Muscle of back (tissue), 11 donors: ENCODE measurements around the gene IZUMO4. TPM values are rescaled to one million over a fixed set of nuclear protein-coding genes. Genes with fewer than 3 reads are reported as not detected.
"Not testable (repeated sequence)": the region's sequence is repeated elsewhere in the genome, so short reads cannot be mapped to it uniquely, and the experiment has no call there.

Experiments
- DNase-seq, 3 donors: peaks; one replicate each; pipeline versions ENCODE4 v3.0.0 to v3.0.0-alpha.2; 2013
- polyA plus RNA-seq, 10 donors: library from polyadenylated mRNA; unstranded; fragments of 120-200 nt; gene quantifications; one replicate each; pipeline ENCODE4 v1.2.1, GENCODE V29; 2013; ENCODE audit not compliant: insufficient read length in 10 of 10

The IZUMO4 gene
- polyA plus RNA-seq, 10 donors: 1.1 to 3.9 (median 1.7) TPM

DNA sequence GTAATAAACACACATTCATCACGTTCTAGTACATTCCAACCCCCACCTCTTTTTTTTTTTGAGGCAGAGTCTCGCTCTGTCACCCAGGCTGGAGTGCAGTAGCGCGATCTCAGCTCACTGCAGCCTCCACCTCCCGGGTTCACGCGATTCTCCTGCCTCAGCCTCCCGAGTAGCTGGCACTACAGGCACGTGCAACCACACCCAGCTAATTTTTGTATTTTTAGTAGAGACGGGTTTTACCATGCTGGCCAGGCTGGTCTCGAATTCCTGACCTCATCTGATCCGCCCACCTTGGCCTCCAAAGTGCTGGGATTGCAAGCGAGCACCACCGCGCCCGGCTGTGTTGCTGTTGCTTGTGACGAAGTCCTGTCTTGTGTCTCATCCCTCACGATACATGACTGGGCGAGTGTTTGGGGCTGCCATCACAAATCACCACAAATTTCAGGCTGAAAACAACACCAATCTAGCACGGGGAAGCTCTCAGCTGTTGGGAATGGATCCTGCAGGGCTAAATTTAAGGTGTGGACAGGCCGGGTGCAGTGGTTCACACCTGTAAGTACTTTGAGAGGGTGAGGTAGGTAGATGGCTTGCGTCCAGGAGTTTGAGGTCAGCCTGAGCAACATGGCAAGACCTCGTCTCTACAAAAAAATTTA, 16.3 kb upstream of the IZUMO4 start:
- no peak for DNase-seq

DNA sequence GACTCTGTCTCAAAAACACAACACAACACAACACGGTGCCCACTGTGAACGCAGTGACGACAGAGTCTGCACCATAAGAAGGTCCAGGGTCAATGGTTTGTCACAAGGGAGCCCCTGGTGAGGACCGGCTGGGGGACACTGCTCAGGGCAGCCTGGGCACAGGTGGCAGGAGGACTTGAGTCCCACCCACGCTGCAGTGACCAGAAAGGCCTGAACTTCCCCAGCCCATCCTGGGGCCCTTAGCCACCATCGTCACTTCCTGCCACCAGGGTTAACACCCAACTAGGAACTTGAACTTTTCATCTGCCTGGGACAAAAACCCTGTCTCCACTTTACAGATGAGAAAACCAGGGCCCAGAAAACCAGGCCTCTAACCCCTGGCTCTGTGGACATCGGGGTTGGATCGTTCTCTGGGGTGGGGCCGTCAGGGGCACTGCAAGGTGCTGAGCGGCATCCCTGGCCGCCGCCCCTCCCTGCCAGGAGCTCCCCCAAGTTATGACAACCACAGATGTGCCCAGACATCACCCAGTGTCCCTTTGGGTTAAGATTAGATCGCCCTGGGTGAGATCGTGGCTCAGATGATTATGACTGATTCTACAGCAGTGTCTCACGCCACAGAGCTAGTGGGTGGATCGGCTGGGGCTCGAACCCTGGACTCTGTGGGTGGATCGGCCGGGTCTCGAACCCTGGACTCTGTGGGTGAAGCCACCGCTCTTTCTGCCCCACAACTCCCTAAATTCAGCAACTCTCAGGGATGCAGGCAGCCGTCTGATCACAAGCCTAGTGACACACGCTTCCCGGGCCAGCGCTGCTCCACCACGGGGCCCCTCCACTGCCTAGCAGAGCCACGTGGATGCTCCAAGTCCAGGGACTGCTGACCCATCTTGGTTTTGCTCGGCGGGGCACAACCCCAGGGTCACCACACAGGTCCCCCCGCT, 14.6 kb upstream of the IZUMO4 start:
- DNase-seq: no peak

DNA sequence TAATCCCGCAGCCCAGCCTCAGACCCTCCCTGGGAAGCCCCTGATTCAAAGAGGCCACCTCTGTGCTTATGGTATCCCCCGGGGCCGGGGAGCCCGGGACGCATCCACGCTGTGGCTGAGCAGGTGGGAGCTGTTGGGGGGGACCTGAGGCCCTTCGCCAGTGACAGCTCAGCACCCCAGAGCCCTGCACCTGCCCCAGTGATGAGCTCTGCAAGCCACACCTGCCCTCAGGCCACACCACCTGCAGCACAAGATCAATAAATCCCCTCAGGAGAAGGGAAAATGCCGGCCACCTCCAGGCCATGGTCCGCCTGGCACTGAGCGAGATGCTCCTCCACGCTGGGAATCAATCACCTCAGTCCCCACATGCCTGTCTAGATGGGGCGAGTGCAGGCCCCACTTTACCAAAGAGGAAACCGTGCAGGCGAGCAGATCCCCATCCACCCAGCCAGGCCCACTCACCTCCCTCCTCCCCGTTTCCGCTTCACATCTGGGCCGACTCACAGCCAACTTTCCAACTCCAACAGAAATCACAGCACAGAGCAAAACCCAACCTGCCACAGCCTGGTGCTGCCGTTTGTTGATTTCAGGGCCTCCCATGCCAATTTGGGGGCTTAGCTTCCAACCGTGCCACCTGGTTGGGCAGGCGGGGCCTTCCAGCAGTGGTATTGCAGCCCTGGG, 13.4 kb upstream of the IZUMO4 start:
- peak in 1 of 3 donors; percentile 79 for DNase-seq

DNA sequence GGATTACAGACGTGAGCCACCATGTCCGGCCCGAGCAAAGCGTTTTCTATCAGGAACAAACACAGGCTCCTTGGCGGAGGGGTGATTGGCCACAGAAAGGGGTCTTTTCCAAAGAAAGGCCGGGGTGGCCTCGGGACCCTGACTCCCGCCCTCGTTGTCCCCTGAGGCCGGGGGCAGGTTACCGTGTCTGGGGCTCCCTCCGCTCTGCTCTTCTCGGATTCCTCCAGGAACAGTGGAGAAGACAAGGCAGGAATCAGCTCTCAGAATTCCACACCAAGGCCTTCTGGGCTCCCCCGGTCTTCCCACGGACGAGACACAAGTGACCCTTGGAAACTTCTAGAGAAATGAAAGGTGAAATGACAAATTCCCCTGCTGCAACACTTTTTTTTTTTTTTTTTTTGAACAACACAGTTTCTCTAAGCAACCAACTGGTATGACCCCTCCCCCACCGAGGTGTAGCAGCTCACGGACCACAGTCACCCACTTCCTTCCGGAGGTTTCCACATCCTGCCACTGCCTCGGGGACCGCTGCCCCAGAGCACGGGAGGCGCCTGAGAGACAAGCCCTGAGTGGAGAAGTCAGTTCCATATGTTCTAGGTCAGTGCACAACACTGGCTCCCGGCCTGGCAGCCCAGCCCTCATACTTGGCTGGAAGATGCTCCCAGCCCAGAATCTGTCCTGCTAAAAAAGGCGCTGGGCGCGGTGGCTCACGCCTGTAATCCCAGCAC, 11.6 kb upstream of the IZUMO4 start:
- no peak for DNase-seq

DNA sequence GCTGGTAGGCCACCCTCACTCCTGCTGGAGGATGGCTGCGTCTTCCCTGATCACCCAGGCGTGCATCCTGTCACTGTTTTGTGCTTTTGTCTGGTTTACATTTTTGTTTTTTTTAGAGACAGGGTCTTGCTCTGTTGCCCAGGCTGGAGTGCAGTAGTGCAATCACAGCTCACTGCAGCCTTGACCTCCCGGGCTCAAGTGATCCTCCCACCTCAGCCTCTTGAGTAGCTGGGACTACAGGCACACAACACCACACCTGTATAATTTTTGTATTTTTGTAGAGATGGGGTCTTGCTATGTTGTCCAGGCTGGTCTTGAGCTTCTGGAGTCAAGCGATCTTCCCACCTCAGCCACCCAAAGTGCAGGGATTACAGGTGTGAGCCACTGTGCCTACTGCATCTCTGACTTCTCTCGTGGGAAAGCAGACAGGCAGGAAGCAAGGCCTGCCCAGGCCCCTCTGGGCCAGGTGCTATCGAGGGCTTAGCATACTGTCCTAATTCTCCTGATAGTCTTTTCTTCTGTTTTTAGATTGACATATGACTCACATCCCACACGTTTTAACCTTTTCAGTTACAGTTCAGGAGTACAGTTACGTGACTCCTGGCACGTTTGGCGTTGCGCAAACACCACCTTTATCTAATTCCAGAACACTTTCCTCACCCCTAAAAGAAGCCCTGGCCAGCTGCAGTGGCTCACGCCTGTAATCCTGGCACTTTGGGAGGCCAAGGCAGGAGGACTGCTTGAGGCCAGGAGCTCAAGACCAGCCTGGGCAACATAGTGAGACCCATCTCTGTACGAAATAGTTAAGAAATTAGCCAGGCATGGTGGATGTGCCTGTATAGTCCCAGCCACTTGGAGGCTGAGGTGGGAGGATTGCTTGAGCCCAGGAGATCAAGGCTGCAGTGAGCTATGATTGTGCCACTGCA, 9.8 kb upstream of the IZUMO4 start:
- DNase-seq: not testable (repeated sequence)

DNA sequence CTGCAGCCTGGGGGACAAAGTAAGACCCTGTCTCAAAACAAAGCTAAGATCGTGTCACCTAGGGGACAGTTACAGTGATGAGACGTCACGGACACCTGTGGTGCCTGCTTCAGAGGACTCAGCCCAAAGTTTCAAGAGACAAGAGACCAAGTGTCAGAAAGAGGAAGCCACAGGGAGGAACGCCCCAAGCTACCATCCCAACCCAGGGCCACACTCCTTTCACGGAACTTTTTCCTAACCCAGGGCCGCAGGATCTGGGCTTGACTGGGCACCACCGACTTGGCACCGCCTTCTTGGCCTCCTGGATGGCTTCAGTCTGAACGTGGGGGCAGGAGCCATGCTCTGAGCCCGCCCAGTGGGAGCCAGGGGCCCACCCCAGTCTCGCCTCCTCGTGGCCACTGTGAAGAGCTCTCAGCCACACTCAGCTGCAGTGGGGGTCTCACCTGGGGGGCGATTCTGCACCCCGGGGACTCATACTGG, 9.1 kb upstream of the IZUMO4 start:
- DNase-seq: no peak

DNA sequence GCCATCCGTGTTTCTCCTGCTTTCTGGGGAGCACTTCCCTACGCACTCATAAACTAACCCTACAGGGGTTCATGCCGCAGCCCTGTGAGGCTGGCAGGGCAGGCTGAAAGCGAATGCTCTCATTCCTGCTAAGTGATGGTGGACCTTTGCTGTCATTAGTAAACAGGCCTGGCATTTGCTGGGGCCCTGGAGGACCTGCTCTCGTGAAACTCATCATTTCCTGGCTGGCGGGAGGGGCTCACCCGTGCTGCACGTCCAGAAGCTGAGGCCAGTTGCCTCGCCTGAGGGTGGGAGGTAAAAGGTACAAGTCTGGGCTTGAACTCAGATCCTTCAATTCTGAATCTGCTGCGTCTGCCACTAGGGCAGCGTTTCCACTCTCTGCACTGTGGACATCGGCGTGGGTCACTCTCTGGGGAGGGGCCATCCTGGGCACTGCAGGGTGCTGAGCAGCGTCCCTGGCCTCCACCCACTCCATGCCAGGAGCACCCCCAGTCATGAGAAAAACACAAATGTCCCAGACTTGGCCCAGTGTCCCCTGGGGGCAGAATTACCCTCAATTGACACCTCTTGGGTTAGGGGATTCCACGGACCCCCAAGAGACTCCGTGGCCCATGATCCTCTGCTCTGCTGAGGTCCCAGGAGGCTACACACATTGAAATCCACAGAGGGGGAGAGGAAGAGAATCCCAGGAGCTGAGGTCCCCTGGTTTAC, 7.6 kb upstream of the IZUMO4 start:
- DNase-seq: no peak

DNA sequence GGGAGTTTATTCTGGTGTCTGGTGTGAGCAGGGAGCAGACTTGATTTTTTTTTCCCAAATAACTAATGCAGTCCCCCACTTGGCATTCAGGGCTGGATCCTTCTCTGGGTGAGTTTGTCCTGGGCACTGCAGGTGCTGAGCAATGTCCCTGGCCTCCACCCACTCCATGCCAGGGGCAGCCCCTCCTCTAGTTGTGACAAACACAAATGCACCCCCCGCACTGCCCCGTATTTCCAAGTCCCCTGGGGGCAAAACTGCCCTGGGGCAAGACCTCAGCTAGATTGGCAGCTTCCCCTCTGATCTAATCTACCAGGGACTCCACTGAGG, 7.0 kb upstream of the IZUMO4 start:
- DNase-seq: no peak

DNA sequence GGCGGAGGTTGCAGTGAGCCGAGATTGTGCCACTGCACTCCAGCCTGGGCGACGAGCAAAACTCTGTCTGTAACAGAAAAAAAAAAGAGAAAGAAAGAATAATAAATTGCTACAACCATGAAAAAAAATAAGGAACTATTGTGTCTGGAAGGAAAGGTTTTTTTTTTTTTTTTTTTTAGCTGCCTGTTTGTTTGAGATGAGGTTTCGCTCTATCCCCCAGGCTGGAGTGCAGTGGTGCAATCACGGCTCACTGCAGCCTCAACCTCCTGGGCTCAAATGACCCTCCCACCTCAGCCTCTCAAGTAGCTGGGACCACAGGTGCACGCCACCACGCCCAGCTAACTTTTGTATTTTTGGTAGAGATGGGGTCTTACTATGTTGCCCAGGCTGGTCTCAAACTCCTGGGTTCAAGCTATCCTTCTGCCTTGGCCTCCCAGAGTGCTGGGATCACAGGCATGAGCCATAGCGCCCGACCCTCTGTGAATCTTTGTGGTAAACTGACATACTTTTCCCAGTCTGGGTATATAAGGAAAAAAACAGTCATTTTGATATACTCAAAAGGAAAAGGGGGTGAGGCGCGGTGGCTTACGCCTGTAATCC, 4.7 kb upstream of the IZUMO4 start:
- DNase-seq: not testable (repeated sequence)

DNA sequence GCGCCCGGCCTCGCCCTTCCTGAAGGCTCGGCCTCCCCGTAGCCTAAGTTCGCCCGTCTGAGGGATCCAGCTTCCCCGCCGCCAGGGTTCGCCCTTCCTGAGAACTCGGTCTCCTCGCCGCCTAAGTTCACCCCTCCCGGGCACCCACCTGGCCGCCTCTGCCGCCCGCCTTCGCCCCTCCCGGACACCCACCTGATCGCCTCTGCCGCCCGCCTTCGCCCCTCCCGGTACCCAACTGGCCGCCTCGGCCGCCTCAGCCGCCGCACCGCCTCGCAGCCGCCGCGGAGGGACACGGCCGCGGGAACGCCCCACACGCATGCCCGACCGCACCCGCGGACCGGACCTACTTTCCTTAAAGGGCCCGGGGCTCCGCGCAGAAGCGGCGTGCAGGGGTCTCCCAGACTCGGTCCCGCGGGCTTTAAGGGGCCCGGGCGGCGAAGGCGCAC, 658 bp upstream of the IZUMO4 start, which contains the start of gene MOB3A:
TSS of gene MOB3A (minus strand) at position 293 of the 446 bp plus-strand sequence. CDS start 17,766 bp downstream, outside the sequence.
- peak; percentile 94 to 99 (median 95) for DNase-seq

DNA sequence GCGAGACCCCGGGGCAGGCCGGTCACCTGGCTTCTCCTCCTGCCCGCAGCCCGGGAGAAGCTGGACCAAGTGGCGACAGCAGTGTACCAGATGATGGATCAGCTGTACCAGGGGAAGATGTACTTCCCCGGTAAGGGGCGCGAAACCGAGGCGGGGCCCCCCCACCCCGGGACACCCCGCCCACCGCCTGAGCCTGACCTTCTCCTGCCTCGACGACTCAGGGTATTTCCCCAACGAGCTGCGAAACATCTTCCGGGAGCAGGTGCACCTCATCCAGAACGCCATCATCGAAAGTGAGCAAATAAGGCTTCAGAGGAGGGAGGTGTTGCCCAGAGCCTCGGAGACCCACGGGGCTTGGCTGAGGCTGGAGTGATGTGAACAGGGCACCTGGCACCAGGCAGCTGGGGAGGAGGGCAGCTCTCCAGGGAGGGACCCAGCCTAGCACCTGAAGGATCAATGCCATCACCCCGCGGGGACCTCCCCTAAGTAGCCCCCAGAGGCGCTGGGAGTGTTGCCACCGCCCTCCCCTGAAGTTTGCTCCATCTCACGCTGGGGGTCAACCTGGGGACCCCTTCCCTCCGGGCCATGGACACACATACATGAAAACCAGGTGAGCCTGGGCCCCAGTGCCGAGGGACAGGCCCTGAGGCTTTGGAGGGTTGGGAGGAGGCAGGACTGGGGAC, 629 bp downstream of the IZUMO4 start:
- DNase-seq: no peak

DNA sequence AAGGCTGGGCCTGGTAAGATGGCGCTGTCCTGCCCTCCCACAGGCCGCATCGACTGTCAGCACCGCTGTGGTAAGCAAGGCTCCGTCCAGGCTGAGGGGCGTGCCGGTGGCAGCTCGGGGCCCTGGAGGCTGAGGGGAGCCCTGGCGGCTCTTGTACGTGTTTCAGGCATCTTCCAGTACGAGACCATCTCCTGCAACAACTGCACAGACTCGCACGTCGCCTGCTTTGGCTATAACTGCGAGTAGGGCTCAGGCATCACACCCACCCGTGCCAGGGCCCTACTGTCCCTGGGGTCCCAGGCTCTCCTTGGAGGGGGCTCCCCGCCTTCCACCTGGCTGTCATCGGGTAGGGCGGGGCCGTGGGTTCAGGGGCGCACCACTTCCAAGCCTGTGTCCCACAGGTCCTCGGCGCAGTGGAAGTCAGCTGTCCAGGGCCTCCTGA, 1.2 kb downstream of the IZUMO4 start:
- DNase-seq: no peak

DNA sequence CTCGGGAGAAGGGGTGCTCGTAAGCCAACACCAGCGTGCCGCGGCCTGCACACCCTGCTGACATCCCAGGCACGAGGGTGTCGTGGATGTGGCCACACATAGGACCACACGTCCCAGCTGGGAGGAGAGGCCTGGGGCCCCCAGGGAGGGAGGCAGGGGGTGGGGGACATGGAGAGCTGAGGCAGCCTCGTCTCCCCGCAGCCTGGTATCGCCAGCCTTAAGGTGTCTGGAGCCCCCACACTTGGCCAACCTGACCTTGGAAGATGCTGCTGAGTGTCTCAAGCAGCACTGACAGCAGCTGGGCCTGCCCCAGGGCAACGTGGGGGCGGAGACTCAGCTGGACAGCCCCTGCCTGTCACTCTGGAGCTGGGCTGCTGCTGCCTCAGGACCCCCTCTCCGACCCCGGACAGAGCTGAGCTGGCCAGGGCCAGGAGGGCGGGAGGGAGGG, 2.4 kb downstream of the IZUMO4 start:
- DNase-seq: no peak

DNA sequence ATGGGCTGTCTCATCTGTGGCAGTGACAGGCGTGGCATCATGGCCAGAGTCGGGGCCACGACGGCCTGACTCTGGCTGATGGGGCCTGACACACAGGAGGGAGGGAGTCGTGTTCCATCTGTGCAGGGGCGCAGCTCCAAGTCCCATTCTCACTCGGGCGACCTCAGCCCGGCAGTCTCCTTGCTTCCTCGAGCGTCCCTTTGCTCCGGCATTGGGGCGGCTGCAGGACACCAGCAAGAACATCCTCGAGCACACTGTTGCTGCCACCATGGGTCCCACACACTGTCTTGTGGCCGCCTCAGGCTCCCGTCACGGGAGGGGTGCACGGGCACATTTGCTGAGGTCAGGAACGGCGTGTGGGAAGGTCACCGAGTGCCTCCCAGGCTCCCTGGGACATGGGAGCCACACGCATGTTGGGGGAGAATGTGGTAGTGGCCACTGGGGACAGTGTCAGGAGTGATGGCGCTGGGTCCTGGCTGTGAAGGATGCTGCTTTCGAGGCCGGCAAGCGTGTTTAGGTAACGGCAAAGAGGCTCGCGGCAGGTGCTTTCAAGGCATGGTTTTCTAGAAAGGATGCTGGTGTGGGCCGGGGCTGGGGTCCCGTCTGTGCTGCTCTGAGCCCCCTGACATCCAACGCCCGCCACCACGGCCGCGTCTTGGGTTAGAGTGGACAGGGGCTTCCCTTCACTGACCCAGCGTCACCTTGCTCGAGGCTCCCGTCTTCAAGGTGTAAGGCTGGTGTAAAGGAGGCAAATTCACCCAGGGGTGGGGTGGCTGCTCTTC, 3.4 kb downstream of the IZUMO4 start:
- no peak for DNase-seq

DNA sequence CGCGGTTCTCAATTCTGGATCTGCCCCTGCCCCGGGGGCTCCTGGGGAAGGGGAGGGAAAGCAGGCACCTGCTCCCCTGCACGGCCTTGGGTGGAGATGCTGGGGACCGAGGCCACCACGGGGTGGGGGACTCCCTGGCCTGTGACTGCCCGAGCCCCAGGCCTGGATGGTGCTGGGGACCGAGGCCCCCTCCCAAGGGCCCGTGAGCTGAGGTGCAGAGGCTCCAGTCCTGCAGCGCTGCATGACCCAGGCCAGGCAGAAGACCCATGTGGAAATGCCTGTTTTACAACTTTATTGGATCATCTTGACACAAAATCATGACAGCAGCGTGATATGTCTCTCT, 4.0 kb downstream of the IZUMO4 start:
- DNase-seq: no peak

DNA sequence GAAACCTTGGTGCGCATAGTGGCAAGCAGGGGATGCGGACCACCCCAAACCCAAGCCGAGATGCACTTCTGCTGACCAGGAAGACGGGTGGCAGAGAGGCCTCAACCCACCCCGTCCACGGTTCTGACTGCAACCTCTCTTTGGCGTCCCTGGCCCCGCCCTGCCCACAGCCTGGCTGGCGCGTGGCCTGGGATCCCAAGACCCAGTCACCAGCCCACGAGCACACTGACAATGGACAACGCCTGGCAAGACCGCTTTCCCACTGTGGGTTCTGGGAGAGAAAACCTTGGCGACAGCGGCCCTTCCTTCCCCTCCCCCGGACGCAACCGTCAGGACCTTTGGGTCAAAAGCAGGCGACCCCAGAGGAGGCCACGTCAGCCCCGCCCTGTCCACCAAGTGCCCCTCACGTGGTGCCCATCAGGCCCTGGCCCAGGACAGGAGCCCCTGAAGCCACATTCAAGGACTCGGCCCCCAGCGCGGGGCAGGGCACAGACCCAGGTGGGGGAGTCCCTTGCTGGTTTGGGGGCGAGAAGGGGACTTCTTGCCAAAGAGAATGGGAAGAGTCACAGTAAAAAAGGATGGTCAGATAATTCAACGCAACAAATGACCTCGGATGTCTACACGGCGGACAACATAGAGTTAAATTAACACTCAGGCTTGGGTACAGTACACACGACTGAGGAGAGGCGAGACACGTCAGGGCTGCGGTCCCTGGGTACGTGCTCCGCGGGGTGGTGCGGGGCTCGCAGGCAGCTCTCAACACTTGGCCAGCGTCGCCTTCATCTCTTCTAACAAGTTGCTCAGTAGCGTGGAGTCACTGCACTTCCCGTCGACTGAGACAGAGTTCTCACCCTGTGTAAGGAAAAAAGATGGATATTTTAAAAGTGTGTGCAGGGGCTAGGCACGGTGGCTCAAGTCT, 5.0 kb downstream of the IZUMO4 start:
- DNase-seq: no peak
